ENCODE data around the gene KRT2.

GRCh38 chr12:52643233-52644077 is 8.6 kb downstream of the KRT2 start:
- TF ChIP-seq CTCF (IDR thresholded peaks at IDR 0.05) (no peak), POLR2A (IDR thresholded peaks at IDR 0.05) (no peak)

Measured in adrenal gland (tissue), 5 donors.